GM12878 (cell line): Measurements from ENCODE around the gene HIPK4. TPM values are rescaled to one million over a fixed set of nuclear protein-coding genes. Genes with fewer than 3 reads are reported as not detected.

Experiments used
- ATAC-seq: fragments of 200-7000 bp; cut with Tn5 transposase; 3 replicates; pipeline ENCODE4 v1.9.1; 2020; ENCODE audit warnings: mild to moderate bottlenecking, moderate library complexity
- BruUV-seq: library from RNA; stranded (reverse); fragments of 400-500 nt; replicated peaks from 2 replicates; lab custom pipeline; 2021; lab: Mats Ljungman, UMichigan
- CTCF ChIA-PET: fragments of 300-600 bp; sonication (Branson Sonifier 250); formaldehyde crosslinking; extraction: SDS; loops from one replicate; lab custom pipeline; 2021; ENCODE audit warnings: inconsistent platforms; lab: Yijun Ruan, JAX
- POLR2A ChIA-PET: fragments of 350-600 bp; formaldehyde crosslinking; extraction: SDS; loops from one replicate; lab custom pipeline; 2021; ENCODE audit warnings: inconsistent platforms; lab: Charles Lee
- RAD21 ChIA-PET: fragments of 300-600 bp; sonication (Branson Sonifier 250); formaldehyde crosslinking; loops from one replicate; lab custom pipeline; 2023; ENCODE audit warnings: antibody characterized with exemption; ENCODE audit not compliant: unreplicated experiment; lab: Charles Lee
- SMC1A ChIA-PET: fragments of 300-600 bp; sonication (Branson Sonifier 250); formaldehyde crosslinking; loops from one replicate; lab custom pipeline; 2023; ENCODE audit not compliant: unreplicated experiment, uncharacterized antibody; lab: Charles Lee
- DNase-seq: peaks from one replicate; pipeline ENCODE4 v3.0.0-alpha.2; 2011; ENCODE audit warnings: low read depth, low spot score
- FAIRE-seq: peaks from 3 replicates; lab custom pipeline; 2011; peaks lifted over from hg19 to GRCh38; lab: Jason Lieb, UNC
- H2AFZ ChIP-seq: 2 replicates; pipeline ENCODE4 v1.6.0; 2011; ENCODE audit warnings: low read depth, low read length, control low read depth; ENCODE audit not compliant: control insufficient read depth
- H3K27ac ChIP-seq: 2 replicates; pipeline ENCODE4 v1.5.1; 2011; ENCODE audit warnings: control low read depth; ENCODE audit not compliant: control insufficient read depth, insufficient read depth
- H3K27me3 ChIP-seq, 2 experiments: replicated peaks in 1 of 2; 2 replicates each; pipeline versions ENCODE4 v1.6.0 to v1.6.1; 2011; ENCODE audit warnings: low read length in 1 of 2; ENCODE audit not compliant: control insufficient read depth in 2 of 2, insufficient read depth in 2 of 2
- H3K36me3 ChIP-seq, 2 experiments: 2 replicates each; pipeline ENCODE4 v1.5.1; 2011; ENCODE audit warnings: low read length in 1 of 2; ENCODE audit not compliant: control insufficient read depth in 2 of 2, insufficient read depth in 2 of 2
- H3K4me1 ChIP-seq: 2 replicates; pipeline ENCODE4 v1.6.1; 2011; ENCODE audit warnings: mild to moderate bottlenecking, low read length, moderate library complexity, mixed read lengths; ENCODE audit not compliant: control insufficient read depth, insufficient read depth
- H3K4me2 ChIP-seq: 2 replicates; pipeline ENCODE4 v1.6.0; 2011; ENCODE audit warnings: control low read depth; ENCODE audit not compliant: control insufficient read depth, insufficient read depth
- H3K4me3 ChIP-seq: fragments of 200-600 bp; sonication (generic); 2 replicates; pipeline ENCODE4 v1.5.1; 2016
- H3K79me2 ChIP-seq: 2 replicates; pipeline ENCODE4 v1.6.0; 2011; ENCODE audit warnings: low read length; ENCODE audit not compliant: control insufficient read depth, insufficient read depth
- H3K9ac ChIP-seq: 2 replicates; pipeline ENCODE4 v1.8.0; 2011; ENCODE audit warnings: low read length, control low read depth, mixed read lengths; ENCODE audit not compliant: control insufficient read depth, insufficient read depth
- H3K9me3 ChIP-seq: replicated peaks from 3 replicates; pipeline ENCODE4 v1.5.1; 2011; ENCODE audit warnings: mild to moderate bottlenecking, low read length; ENCODE audit not compliant: control insufficient read depth, insufficient read depth
- H4K20me1 ChIP-seq: 2 replicates; pipeline ENCODE4 v1.6.0; 2011; ENCODE audit not compliant: control insufficient read depth, insufficient read depth
- ATF3 ChIP-seq: IDR thresholded peaks from 2 replicates; pipeline ENCODE4 v1.6.1; 2011; ENCODE audit warnings: low read depth, mild to moderate bottlenecking, low read length, moderate library complexity, borderline replicate concordance; ENCODE audit errors: extremely low read depth
- CBX5 ChIP-seq: sonication (generic); IDR thresholded peaks from 2 replicates; pipeline ENCODE4 v1.6.1; 2016; ENCODE audit warnings: low read depth, moderate library complexity, mild to moderate bottlenecking, inconsistent platforms
- CREB1 ChIP-seq: IDR thresholded peaks from 2 replicates; pipeline ENCODE4 v1.6.1; 2012; ENCODE audit warnings: low read depth, mild to moderate bottlenecking, inconsistent platforms
- CTCF ChIP-seq, 3 experiments: IDR thresholded peaks in 2 of 3; conservative IDR thresholded peaks in 1 of 3; 2 replicates each; pipeline ENCODE4 v1.5.1; 2011; ENCODE audit warnings: low read depth in 3 of 3, low read length in 3 of 3, mild to moderate bottlenecking in 3 of 3, control low read depth in 2 of 3, moderate library complexity in 2 of 3, inconsistent platforms in 1 of 3, mixed read lengths in 1 of 3; ENCODE audit not compliant: control insufficient read depth in 2 of 3, insufficient read depth in 1 of 3; ENCODE audit errors: extremely low read depth in 1 of 3
- EZH2 ChIP-seq: IDR thresholded peaks from 2 replicates; pipeline ENCODE4 v1.6.1; 2012; ENCODE audit warnings: low read depth, mild to moderate bottlenecking, control low read depth, inconsistent platforms, low read length, borderline replicate concordance; ENCODE audit not compliant: control insufficient read depth
- KLF5 ChIP-seq: fragments of 450-650 bp; IDR thresholded peaks from 2 replicates; pipeline ENCODE4 v1.6.1; 2014; ENCODE audit warnings: mild to moderate bottlenecking; ENCODE audit not compliant: partially characterized antibody
- POLR2A ChIP-seq: IDR thresholded peaks from 2 replicates; pipeline ENCODE4 v1.6.1; 2011; ENCODE audit warnings: low read depth, mild to moderate bottlenecking, low read length
- PRDM15 ChIP-seq: fragments of 450-650 bp; formaldehyde crosslinking; IDR thresholded peaks from 2 replicates; pipeline ENCODE4 v1.4.0; 2020; ENCODE audit warnings: mild to moderate bottlenecking, moderate library complexity
- RELA ChIP-seq: fragments of 450-650 bp; IDR thresholded peaks from 2 replicates; pipeline ENCODE4 v1.8.0; 2014; ENCODE audit warnings: borderline replicate concordance; ENCODE audit not compliant: partially characterized antibody
- TAF1 ChIP-seq: IDR thresholded peaks from 2 replicates; pipeline ENCODE4 v1.6.1; 2011; ENCODE audit warnings: mild to moderate bottlenecking, low read depth, low read length, borderline replicate concordance
- YBX1 ChIP-seq: fragments of 450-650 bp; IDR thresholded peaks from 2 replicates; pipeline ENCODE4 v1.6.1; 2016; ENCODE audit warnings: antibody characterized with exemption
- ZBTB11 ChIP-seq: fragments of 450-650 bp; formaldehyde crosslinking; IDR thresholded peaks from 2 replicates; pipeline ENCODE4 v1.5.0; 2022; ENCODE audit warnings: mild to moderate bottlenecking, missing genetic modification characterization
- ZNF207 ChIP-seq: fragments of 450-650 bp; IDR thresholded peaks from 2 replicates; pipeline ENCODE4 v1.6.1; 2014; ENCODE audit warnings: antibody characterized with exemption, mild to moderate bottlenecking, borderline replicate concordance
- WGBS: methylation state at CpG from one replicate; pipeline ENCODE4 v1.1.6; 2016; ENCODE audit warnings: low lambda C conversion rate; ENCODE audit not compliant: insufficient replicate concordance, insufficient coverage; ENCODE audit errors: missing lambda C conversion rate; 5-methylcytosine and 5-hydroxymethylcytosine counted together
- in situ Hi-C: fragments of 300-500 bp; cut with MboI; formaldehyde crosslinking; loops from 9 replicates; pipeline ENCODE4 v1.14.3; 2018; ENCODE audit warnings: mixed read lengths
- intact Hi-C: fragments of 100-400 bp; cut with micrococcal nuclease; formaldehyde crosslinking; loops from one replicate; pipeline ENCODE4 v1.14.2; 2022; ENCODE audit not compliant: unreplicated experiment
- polyA plus RNA-seq, 11 experiments: library from polyadenylated mRNA; depleted of rRNA in 4 of 11; unstranded in 6 of 11; stranded (reverse) in 5 of 11; fragments of >200 nt; fragmentation: Nextera tagmentation in 4 of 11; fragmentation: Illumina TruSeq in 1 of 11; extraction: Ambion mirVana in 4 of 11; extraction: Trizol in 1 of 11; gene quantifications; 1 replicate in 1 of 11; 2 replicates in 10 of 11; pipeline versions ENCODE4 v1.2.1 to v1.2.3, GENCODE V29; 2011 to 2016; ENCODE audit warnings: inconsistent platforms in 2 of 11, missing spikeins in 2 of 11, low read depth in 1 of 11
- total RNA-seq, 4 experiments: library from RNA; depleted of rRNA in 3 of 4; stranded (reverse); fragments of >200 nt in 3 of 4; fragmentation: Illumina TruSeq in 1 of 4; extraction: Trizol in 1 of 4; gene quantifications; 2 replicates each; pipeline versions ENCODE4 v1.2.1 to v1.2.3, GENCODE V29; 2013 to 2021

HIPK4 gene
- total and polyA plus RNA-seq, 10 of the 15 experiments (the other 5 are each of a cell fraction or from before 2014, with no cell fraction given): 0.07 to 0.13 (median 0.08) TPM; not detected in 7

- FAIRE-seq (no peak), DNase-seq (no peak), ATAC-seq (no peak)
- Histone ChIP-seq H2AFZ (no peak overlapping the region), H3K79me2 (no peaks in the 10 kb centered on the region), H4K20me1 (no peaks in the 10 kb centered on the region), H3K27me3 (no peaks in the 10 kb centered on the region), H3K9ac (no peak overlapping the region), H3K36me3 (no peaks in the 10 kb centered on the region; a peak in 2 of 4 replicates), H3K9me3 (no peaks in the 10 kb centered on the region), H3K4me1 (no peaks in the 10 kb centered on the region), H3K4me3 (no peak overlapping the region), H3K4me2 (no peak overlapping the region), H3K27ac (no peak overlapping the region)
- BruUV-seq: no TSS peak
- SMC1A ChIA-PET: interaction anchor here (0.9 kb wide), 1 partner anchor 66 kb away, joined by 3 read pairs; no protein-coding TSS in a partner anchor
- CTCF ChIA-PET: no interaction called here
- POLR2A ChIA-PET: no interaction called here
- in situ Hi-C loops (no loop called here), intact Hi-C loops (no loop called here)
- WGBS: 99% methylated on average over 5 of the region's 5 CpGs
- no peak for TF ChIP-seq POLR2A
- TF ChIP-seq TAF1: no peak
- TF ChIP-seq ZBTB11 (CRISPR knock-in tag): no peak
- TF ChIP-seq EZH2: no peak
- TF ChIP-seq RELA: no peak
- TF ChIP-seq CREB1: no peak
- no peak for TF ChIP-seq ZNF207
- TF ChIP-seq PRDM15: no peak
- no peak for TF ChIP-seq YBX1
- TF ChIP-seq CBX5: no peak
- no peak for TF ChIP-seq KLF5
- TF ChIP-seq ATF3: no peak
- TF ChIP-seq CTCF (IDR thresholded peaks at IDR 0.05 in 2 of 3, conservative IDR thresholded peaks at IDR 0.05 in 1 of 3; ENCODE audit: control insufficient read depth in 2 of 3, extremely low read depth in 1 of 3, insufficient read depth in 1 of 3, low read depth in 3 of 3, low read length in 3 of 3): no peak
- RAD21 ChIA-PET: no interaction called here
These were observed 18.2 kb downstream of the HIPK4 start for GRCh38 chr19:40371802-40372122.
